Keratinocyte (primary cell): Measurements from ENCODE around the gene CDH13. TPM values are rescaled to one million over a fixed set of nuclear protein-coding genes. Genes with fewer than 3 reads are reported as not detected.

ENCODE experiments used
- DNase-seq: peaks from one replicate; pipeline ENCODE4 v3.0.0-alpha.2; 2011; ENCODE audit warnings: low read depth, missing footprints, low spot score
- FAIRE-seq: peaks from 2 replicates; lab custom pipeline; 2011; peaks lifted over from hg19 to GRCh38; lab: Jason Lieb, UNC
- H2AFZ ChIP-seq: 2 replicates; pipeline ENCODE4 v1.6.0; 2012; ENCODE audit warnings: low read length, control low read depth, inconsistent platforms; ENCODE audit not compliant: control insufficient read depth
- H3K27ac ChIP-seq: 2 replicates; pipeline ENCODE4 v1.5.1; 2011; ENCODE audit warnings: low read length; ENCODE audit not compliant: control insufficient read depth, insufficient read depth
- H3K27me3 ChIP-seq: 3 replicates; pipeline ENCODE4 v1.6.0; 2011; ENCODE audit warnings: low read length; ENCODE audit not compliant: control insufficient read depth, insufficient read depth; ENCODE audit errors: extremely low read depth
- H3K36me3 ChIP-seq, 2 experiments: 2 replicates in 1 of 2; 3 replicates in 1 of 2; pipeline ENCODE4 v1.5.1; 2011; ENCODE audit warnings: low read length in 2 of 2, mild to moderate bottlenecking in 1 of 2; ENCODE audit not compliant: control insufficient read depth in 2 of 2, insufficient read depth in 2 of 2; ENCODE audit errors: extremely low read depth in 1 of 2
- H3K4me1 ChIP-seq: 3 replicates; pipeline ENCODE4 v1.5.1; 2011; ENCODE audit warnings: low read length; ENCODE audit not compliant: control insufficient read depth, insufficient read depth; ENCODE audit errors: extremely low read depth
- H3K4me2 ChIP-seq: 3 replicates; pipeline ENCODE4 v1.6.0; 2011; ENCODE audit warnings: low read depth, low read length; ENCODE audit not compliant: control insufficient read depth, insufficient read depth; ENCODE audit errors: extremely low read depth
- H3K4me3 ChIP-seq, 3 experiments: fragments of 200-600 bp in 1 of 3; sonication (generic) in 1 of 3; 2 replicates in 2 of 3; 3 replicates in 1 of 3; pipeline ENCODE4 v1.5.1; 2011 to 2016; ENCODE audit warnings: low read length in 3 of 3, mild to moderate bottlenecking in 3 of 3, control low read depth in 2 of 3, inconsistent platforms in 1 of 3, low read depth in 1 of 3, mixed read lengths in 1 of 3, mixed run types in 1 of 3, moderate library complexity in 1 of 3; ENCODE audit not compliant: control insufficient read depth in 2 of 3, insufficient read depth in 2 of 3; ENCODE audit errors: extremely low read depth in 1 of 3
- H3K79me2 ChIP-seq: 2 replicates; pipeline ENCODE4 v1.6.0; 2012; ENCODE audit warnings: low read length; ENCODE audit not compliant: control insufficient read depth, insufficient read depth
- H3K9ac ChIP-seq: 3 replicates; pipeline ENCODE4 v1.6.0; 2011; ENCODE audit warnings: low read length; ENCODE audit not compliant: control insufficient read depth, insufficient read depth; ENCODE audit errors: extremely low read depth
- H3K9me1 ChIP-seq: 3 replicates; pipeline ENCODE4 v1.6.0; 2011; ENCODE audit warnings: low read length; ENCODE audit not compliant: control insufficient read depth, insufficient read depth; ENCODE audit errors: extremely low read depth
- H3K9me3 ChIP-seq: 2 replicates; pipeline ENCODE4 v1.5.1; 2012; ENCODE audit warnings: low read depth, low read length; ENCODE audit not compliant: control insufficient read depth
- H4K20me1 ChIP-seq: 3 replicates; pipeline ENCODE4 v1.6.0; 2011; ENCODE audit warnings: low read length; ENCODE audit not compliant: control insufficient read depth, insufficient read depth; ENCODE audit errors: extremely low read depth
- CTCF ChIP-seq, 3 experiments: IDR thresholded peaks in 1 of 3; conservative IDR thresholded peaks in 1 of 3; optimal IDR thresholded peaks in 1 of 3; 2 replicates in 2 of 3; 3 replicates in 1 of 3; pipeline versions ENCODE3 to v1.5.1; 2011; ENCODE audit warnings: low read length in 3 of 3, mild to moderate bottlenecking in 3 of 3, moderate library complexity in 2 of 3, control low read depth in 1 of 3, inconsistent platforms in 1 of 3; ENCODE audit not compliant: insufficient read depth in 2 of 3; ENCODE audit errors: extremely low read depth in 1 of 3
- EZH2 ChIP-seq: IDR thresholded peaks from one replicate; pipeline ENCODE4 v1.6.1; 2012; ENCODE audit warnings: inconsistent platforms, mild to moderate bottlenecking, low read length, moderate library complexity
- dilution Hi-C: fragments of 300-500 bp; cut with MboI; formaldehyde crosslinking; loops from one replicate; pipeline ENCODE4 v1.7.0; 2020; ENCODE audit warnings: low sequenced_read_pairs; ENCODE audit not compliant: extremely low pct_ligation_motif_present
- polyA plus RNA-seq, 5 experiments: library from polyadenylated mRNA; depleted of rRNA in 3 of 5; stranded (reverse) in 3 of 5; stranded (forward) in 1 of 5; unstranded in 1 of 5; fragments of >200 nt; gene quantifications; 1 replicate in 1 of 5; 2 replicates in 3 of 5; 3 replicates in 1 of 5; pipeline versions ENCODE4 v1.2.1 to v1.2.3, GENCODE V29; 2011 to 2012; ENCODE audit warnings: missing spikeins in 2 of 5, low read depth in 1 of 5, low replicate concordance in 1 of 5

The CDH13 gene
- polyA plus RNA-seq, 1 donor (not counting 4 experiments of a cell fraction or from before 2014, with no cell fraction given): 111 TPM

GRCh38 chr16:83494459-83494858, 867.7 kb downstream of the CDH13 start:
- Histone ChIP-seq H3K9ac (no peak overlapping the region), H4K20me1 (no peaks in the 10 kb centered on the region), H3K27ac (no peak overlapping the region), H3K9me3 (no peaks in the 10 kb centered on the region), H3K36me3 (no peaks in the 10 kb centered on the region), H3K4me2 (no peak overlapping the region), H3K9me1 (no peaks in the 10 kb centered on the region), H3K79me2 (no peaks in the 10 kb centered on the region), H3K27me3 (no peaks in the 10 kb centered on the region), H3K4me3 (no peak overlapping the region), H3K4me1 (no peaks in the 10 kb centered on the region), H2AFZ (no peak overlapping the region)
- no peak for TF ChIP-seq CTCF (optimal IDR thresholded peaks at IDR 0.05 in 1 of 3, IDR thresholded peaks at IDR 0.05 in 1 of 3, conservative IDR thresholded peaks at IDR 0.05 in 1 of 3; ENCODE audit: extremely low read depth in 1 of 3, insufficient read depth in 2 of 3, low read length in 3 of 3)
- TF ChIP-seq EZH2: no peak
- dilution Hi-C loops: no loop called here
- no peak for FAIRE-seq
- no peak for DNase-seq

GRCh38 chr16:83501481-83501880, 874.7 kb downstream of the CDH13 start:
- no peaks in the 10 kb centered on the region for H3K27me3 ChIP-seq
- H2AFZ ChIP-seq: no peak overlapping the region
- H3K9me1 ChIP-seq: no peaks in the 10 kb centered on the region
- H3K27ac ChIP-seq: no peak overlapping the region
- H3K79me2 ChIP-seq: no peaks in the 10 kb centered on the region
- no peak overlapping the region for H3K4me3 ChIP-seq
- no peak for TF ChIP-seq CTCF (optimal IDR thresholded peaks at IDR 0.05 in 1 of 3, IDR thresholded peaks at IDR 0.05 in 1 of 3, conservative IDR thresholded peaks at IDR 0.05 in 1 of 3; ENCODE audit: extremely low read depth in 1 of 3, insufficient read depth in 2 of 3, low read length in 3 of 3)
- H3K9me3 ChIP-seq: no peaks in the 10 kb centered on the region
- no peaks in the 10 kb centered on the region for H3K4me1 ChIP-seq
- FAIRE-seq: no peak
- no peaks in the 10 kb centered on the region for H3K36me3 ChIP-seq
- no peak overlapping the region for H3K4me2 ChIP-seq
- no peaks in the 10 kb centered on the region for H4K20me1 ChIP-seq
- no peak for DNase-seq
- dilution Hi-C loops: no loop called here
- H3K9ac ChIP-seq: no peak overlapping the region
